Memory B cell (primary cell): ENCODE data around the gene ARHGAP6.

Experiments
- ATAC-seq: fragments of 150-1000 bp; cut with Tn5 transposase; 2 replicates; pipeline ENCODE4 v1.10.0; 2021; ENCODE audit warnings: low read depth, mild to moderate bottlenecking, moderate library complexity
- DNase-seq, 2 donors: peaks; one replicate each; pipeline ENCODE4 v3.0.0; 2022; ENCODE audit warnings: low spot score in 2 of 2
- H3K27ac Mint-ChIP-seq: one replicate; pipeline ENCODE4 v1.8.0; 2022; ENCODE audit warnings: mild to moderate bottlenecking, moderate library complexity, mixed read lengths
- H3K27me3 Mint-ChIP-seq: one replicate; pipeline ENCODE4 v1.8.0; 2022; ENCODE audit warnings: mixed read lengths
- H3K36me3 Mint-ChIP-seq: one replicate; pipeline ENCODE4 v1.8.0; 2022; ENCODE audit warnings: mild to moderate bottlenecking, mixed read lengths
- H3K4me1 Mint-ChIP-seq: one replicate; pipeline ENCODE4 v1.8.0; 2022; ENCODE audit warnings: mixed read lengths
- H3K4me3 Mint-ChIP-seq: one replicate; pipeline ENCODE4 v1.8.0; 2022; ENCODE audit warnings: mild to moderate bottlenecking, moderate library complexity, mixed read lengths
- H3K9me3 Mint-ChIP-seq: one replicate; pipeline ENCODE4 v1.8.0; 2022; ENCODE audit warnings: mixed read lengths

Gene ARHGAP6

DNA sequence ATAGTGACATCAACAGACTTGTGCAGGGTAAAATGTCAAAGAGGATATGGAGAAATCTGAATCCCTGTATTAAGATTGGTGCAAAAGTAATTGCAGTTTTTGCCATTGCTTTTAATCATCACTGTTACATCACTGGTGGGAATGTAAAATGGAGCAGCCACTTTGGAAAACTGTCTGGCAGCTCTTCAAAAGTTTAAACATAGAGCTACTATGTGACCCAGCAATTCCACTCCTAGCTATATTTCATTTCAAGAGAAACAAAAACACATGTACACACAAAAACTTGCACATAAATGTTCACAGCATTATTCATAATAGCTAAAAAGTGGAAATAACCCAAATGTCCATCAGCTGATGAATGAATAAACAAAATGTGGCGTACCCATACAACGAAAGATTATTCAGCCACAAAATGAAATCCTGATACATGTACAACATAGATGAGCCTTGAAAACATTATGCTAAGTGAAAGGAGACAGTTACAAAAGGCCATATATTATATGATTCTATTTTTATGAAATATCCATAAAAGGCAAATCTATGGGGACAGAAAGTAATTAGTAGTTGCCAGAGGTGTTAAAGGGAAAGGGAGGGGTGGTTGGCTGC, 266.1 kb downstream of the ARHGAP6 start:
- H3K4me3 Mint-ChIP-seq = no peak overlapping the region
- H3K36me3 Mint-ChIP-seq = no peaks in the 10 kb centered on the region
- DNase-seq (no peak), ATAC-seq (no peak)
- no peak overlapping the region for H3K27ac Mint-ChIP-seq
- H3K9me3 Mint-ChIP-seq = no peaks in the 10 kb centered on the region
- no peaks in the 10 kb centered on the region for H3K27me3 Mint-ChIP-seq
- peaks cover 3% of the 10 kb centered on the region for H3K4me1 Mint-ChIP-seq

DNA sequence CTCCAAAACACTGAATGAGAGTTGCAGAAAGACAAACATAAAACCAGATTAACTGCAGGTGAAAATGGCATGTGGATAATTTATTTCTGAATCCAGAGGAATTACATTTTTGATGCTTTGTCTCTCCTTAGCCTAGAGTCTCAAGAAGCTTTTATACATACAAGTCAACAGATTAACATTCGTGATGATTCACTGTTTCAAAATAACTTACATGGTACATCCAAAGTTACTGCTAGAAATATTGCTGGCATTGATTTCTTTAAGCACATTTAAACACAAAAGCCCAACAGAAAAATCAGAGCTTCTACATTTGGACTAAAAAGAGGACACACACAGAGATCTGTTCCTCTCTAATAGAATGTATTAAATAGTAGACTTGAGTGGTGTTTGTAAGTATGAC, 266.9 kb downstream of the ARHGAP6 start:
- Mint-ChIP-seq H3K4me1 (no peaks in the 10 kb centered on the region), H3K9me3 (no peaks in the 10 kb centered on the region), H3K27me3 (no peaks in the 10 kb centered on the region), H3K27ac (no peak overlapping the region), H3K36me3 (no peaks in the 10 kb centered on the region), H3K4me3 (no peak overlapping the region)
- ATAC-seq = no peak
- no peak for DNase-seq

DNA sequence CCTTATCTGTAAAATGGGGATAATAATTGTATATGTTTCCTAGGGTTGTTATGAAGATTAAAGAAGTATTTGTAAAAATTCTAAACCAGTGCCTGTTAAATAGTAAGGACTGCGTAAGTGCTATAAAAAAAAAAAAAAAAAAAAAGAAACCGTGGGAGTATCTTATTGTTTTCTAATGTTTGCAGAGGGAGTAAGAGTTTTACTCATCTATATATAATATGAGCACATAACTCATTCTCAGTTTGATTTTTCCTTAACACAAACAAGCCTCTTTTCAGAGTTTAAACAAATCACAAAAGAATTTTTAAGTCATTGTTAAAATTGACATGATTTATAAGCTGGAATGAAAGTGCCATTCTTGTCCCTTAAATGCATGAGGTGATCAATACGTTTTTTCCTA, 267.6 kb downstream of the ARHGAP6 start:
- no peaks in the 10 kb centered on the region for H3K4me1 Mint-ChIP-seq
- H3K9me3 Mint-ChIP-seq = no peaks in the 10 kb centered on the region
- H3K27me3 Mint-ChIP-seq = no peaks in the 10 kb centered on the region
- no peaks in the 10 kb centered on the region for H3K36me3 Mint-ChIP-seq
- H3K27ac Mint-ChIP-seq = no peak overlapping the region
- no peak overlapping the region for H3K4me3 Mint-ChIP-seq
- no peak for DNase-seq
- no peak for ATAC-seq

DNA sequence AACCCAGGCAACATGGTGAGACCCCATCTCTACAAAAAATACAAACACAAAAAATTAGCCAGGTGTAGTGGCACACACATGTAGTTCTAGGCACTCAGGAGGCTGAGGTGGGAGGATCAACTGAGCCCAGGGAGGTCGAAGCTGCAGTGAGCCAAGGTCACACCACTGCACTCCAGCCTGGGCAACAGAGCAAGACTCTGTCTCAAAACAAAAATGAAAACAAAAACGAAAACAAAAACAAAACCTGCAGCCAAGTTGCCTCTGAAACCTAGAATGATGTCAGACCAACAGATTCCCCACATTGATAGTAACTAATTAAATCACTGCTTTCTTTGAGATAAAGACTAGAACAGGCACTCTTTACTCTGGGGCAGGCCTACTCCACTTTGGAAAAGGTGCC, 268.0 kb downstream of the ARHGAP6 start:
- Mint-ChIP-seq H3K27ac (no peak overlapping the region), H3K4me3 (no peak overlapping the region), H3K9me3 (no peaks in the 10 kb centered on the region), H3K4me1 (no peaks in the 10 kb centered on the region), H3K36me3 (no peaks in the 10 kb centered on the region), H3K27me3 (no peaks in the 10 kb centered on the region)
- no peak for ATAC-seq
- no peak for DNase-seq

DNA sequence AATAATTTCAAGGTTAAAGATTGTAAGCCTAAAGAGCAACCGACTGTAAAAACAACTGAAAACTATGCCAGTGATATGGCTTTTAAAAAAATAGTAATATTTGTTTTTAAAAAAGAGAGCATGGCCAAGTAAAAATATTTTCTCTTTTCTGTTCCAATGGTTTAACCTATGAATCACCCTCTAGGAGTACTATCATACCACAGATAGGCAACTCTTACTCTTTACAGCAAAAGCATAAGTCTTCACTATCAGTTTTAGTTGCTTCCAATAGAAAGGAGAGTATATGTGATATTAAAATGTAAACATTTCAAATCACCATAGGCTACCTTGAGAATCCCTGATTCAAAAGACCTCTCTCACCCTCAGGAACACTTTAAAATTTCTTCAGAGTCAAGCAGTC, 269.9 kb downstream of the ARHGAP6 start:
- ATAC-seq (no peak), DNase-seq (no peak)
- H3K9me3 Mint-ChIP-seq = no peaks in the 10 kb centered on the region
- no peaks in the 10 kb centered on the region for H3K4me1 Mint-ChIP-seq
- no peaks in the 10 kb centered on the region for H3K27me3 Mint-ChIP-seq
- no peaks in the 10 kb centered on the region for H3K36me3 Mint-ChIP-seq
- no peak overlapping the region for H3K4me3 Mint-ChIP-seq
- H3K27ac Mint-ChIP-seq = no peak overlapping the region

DNA sequence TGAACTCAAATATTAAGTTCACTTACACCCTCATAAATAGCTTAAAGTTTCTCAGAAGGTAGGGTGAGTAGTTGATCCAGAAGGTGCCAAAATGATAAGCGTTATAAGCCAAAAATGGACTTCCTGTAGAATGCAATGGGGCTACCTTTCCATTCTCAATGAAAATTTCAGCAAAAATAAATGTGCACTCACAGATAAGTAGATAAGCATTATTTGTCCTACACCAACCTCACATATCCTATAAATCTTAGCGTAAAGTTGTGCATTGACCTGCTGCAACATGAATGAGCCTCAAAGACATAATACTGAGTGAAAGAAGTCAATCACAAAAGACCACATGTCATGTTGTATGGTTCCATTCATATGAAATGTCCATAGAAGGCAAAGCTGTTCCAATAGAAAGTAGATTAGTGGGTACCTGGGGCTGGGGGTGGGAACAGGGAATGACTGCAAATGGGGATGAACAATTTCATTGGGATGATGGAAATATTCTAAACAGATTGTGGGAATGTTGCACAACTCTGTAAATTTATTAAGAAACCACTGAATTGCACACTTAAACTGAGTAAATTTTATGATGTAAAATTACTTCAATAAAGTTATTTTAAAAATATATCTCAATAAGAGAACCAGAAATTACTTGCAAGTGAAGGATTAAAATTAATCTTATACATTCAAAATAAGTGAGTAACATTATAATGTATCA, 271.6 kb downstream of the ARHGAP6 start:
- DNase-seq (no peak), ATAC-seq (no peak)
- Mint-ChIP-seq H3K4me3 (no peak overlapping the region), H3K9me3 (no peaks in the 10 kb centered on the region), H3K27ac (no peak overlapping the region), H3K36me3 (no peaks in the 10 kb centered on the region), H3K4me1 (no peaks in the 10 kb centered on the region), H3K27me3 (no peaks in the 10 kb centered on the region)

DNA sequence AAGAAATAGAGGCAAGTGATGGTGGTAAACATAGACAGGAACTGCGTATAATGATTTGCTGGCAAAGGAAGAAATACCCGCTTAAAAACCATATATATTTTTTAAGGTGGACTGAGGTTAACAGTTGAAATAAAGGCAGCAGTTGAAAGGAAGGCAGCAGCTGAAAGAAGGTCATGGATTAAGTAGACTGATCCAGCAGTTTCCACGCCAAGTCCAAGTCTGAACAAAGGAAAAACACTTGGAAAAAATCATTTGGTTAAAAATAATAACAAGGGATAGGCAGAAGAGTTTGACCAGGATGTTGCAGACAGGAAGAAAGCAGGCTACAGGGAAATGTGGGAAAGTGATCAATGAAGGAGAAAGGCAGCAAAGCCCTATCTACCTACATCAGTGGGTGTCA, 278.9 kb downstream of the ARHGAP6 start:
- Mint-ChIP-seq H3K9me3 (no peaks in the 10 kb centered on the region), H3K4me1 (peaks cover 4% of the 10 kb centered on the region), H3K4me3 (peak overlapping the region; percentile 60), H3K27ac (peak overlapping the region; percentile 87), H3K36me3 (no peaks in the 10 kb centered on the region), H3K27me3 (no peaks in the 10 kb centered on the region)
- DNase-seq (no peak), ATAC-seq (peak; percentile 31)

DNA sequence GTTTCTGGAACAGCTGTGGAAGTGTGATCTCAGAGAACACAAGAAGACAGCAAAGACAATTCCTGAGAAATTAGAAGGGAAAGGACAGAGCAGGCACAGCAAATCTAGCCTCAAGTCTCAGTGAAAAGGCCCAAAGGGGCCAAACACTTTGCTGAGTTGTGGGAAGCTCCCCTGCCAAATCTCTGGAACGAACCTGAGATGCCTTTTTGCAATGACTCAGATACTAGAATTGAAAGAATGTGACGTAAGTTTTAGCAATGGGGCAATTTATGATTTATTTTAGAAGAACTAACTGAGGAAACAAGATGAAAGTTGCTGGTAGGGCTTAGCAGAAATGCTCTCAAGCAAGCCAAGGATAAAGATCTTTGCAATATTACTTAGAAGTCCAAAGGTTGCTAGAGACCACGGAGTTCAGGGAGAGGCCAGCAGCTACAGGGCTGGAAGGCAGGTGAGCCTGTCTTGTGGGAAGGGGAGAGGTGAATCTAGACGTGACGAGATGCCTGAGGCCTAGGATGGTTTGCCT, 279.7 kb downstream of the ARHGAP6 start:
- Mint-ChIP-seq H3K36me3 (no peaks in the 10 kb centered on the region), H3K9me3 (no peaks in the 10 kb centered on the region), H3K4me3 (peak overlapping the region; percentile 60), H3K27me3 (no peaks in the 10 kb centered on the region), H3K4me1 (peaks cover 10% of the 10 kb centered on the region), H3K27ac (peak overlapping the region; percentile 87)
- no peak for ATAC-seq
- DNase-seq = no peak

DNA sequence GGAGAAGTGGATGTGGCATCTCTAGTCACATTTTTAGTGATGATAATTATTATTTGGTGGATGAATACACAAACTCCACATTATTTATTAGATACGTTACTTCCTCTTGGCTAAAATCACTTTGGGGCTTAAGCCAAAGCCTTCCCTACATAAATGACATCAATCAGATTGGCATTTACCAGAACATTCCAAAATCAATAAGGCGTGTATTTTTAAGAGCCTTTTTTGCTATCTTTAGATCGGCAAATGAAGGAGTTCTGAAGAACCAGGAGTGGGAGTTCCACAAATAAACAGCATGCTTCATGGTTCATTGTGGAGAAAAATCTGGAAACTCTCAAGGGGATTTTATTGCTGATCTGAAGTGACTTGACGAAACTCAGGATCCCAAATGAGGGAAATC, 282.8 kb downstream of the ARHGAP6 start:
- H3K36me3 Mint-ChIP-seq = peaks cover 4% of the 10 kb centered on the region
- DNase-seq (no peak), ATAC-seq (no peak)
- H3K4me3 Mint-ChIP-seq = no peak overlapping the region
- H3K4me1 Mint-ChIP-seq = peaks cover 10% of the 10 kb centered on the region
- H3K9me3 Mint-ChIP-seq = no peaks in the 10 kb centered on the region
- no peak overlapping the region for H3K27ac Mint-ChIP-seq
- H3K27me3 Mint-ChIP-seq = no peaks in the 10 kb centered on the region

DNA sequence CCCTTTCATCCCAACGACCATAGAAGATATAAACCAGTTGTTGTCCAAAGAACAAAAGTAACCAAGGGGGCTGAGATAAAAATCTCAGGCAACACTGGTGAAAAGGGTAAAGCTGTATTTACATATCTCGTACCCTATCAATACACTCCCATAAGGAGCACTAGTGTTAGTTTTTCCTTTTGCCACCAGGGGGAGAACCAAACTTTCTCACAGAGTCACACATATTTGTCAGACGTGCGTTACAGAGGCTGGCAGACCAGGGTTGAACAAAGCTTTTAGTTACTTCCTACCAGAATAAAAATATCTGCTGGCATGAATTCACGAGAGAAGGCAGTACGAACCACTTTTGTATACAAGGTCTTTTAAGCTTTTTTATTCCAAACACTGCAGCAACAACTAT, 284.3 kb downstream of the ARHGAP6 start:
- no peaks in the 10 kb centered on the region for H3K27me3 Mint-ChIP-seq
- DNase-seq (peak; percentile 27 to 41), ATAC-seq (peak; percentile 98)
- peaks cover 6% of the 10 kb centered on the region for H3K36me3 Mint-ChIP-seq
- no peaks in the 10 kb centered on the region for H3K9me3 Mint-ChIP-seq
- H3K4me3 Mint-ChIP-seq = no peak overlapping the region
- peaks cover 10% of the 10 kb centered on the region for H3K4me1 Mint-ChIP-seq
- peak overlapping the region; percentile 89 for H3K27ac Mint-ChIP-seq

DNA sequence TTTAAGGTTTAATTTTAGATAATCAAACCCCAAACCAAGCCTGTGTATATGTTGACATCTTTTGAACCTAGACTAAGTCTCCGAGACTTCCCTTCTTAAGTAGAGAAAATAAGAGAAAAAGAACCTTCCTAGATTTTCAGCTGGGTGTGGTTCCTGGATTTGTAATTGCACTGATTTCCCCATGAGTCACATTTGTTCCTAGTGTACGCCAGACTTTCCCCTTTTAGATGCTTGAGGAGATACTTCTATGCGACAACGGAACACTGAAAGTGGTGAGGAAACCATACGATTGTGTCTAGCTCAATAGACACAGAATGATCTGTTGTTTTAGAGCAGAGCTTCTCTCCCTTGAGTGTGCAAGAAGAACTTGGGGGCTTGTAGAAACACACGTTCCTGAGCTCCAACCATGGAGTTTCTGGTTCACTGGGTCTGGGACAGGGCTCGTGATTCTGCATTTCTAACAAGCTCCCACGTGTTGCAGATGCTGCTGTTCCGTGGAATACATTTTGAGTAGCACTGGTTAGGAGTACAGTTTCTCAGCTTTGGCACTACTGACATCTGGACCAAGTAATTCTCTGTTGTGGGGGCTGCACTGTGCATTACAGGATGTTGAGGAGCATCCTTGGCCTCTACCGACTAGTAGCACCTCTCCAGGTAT, 285.4 kb downstream of the ARHGAP6 start:
- H3K4me1 Mint-ChIP-seq = peaks cover 13% of the 10 kb centered on the region
- DNase-seq (no peak), ATAC-seq (no peak)
- no peak overlapping the region for H3K27ac Mint-ChIP-seq
- H3K36me3 Mint-ChIP-seq = peaks cover 7% of the 10 kb centered on the region
- no peak overlapping the region for H3K4me3 Mint-ChIP-seq
- no peaks in the 10 kb centered on the region for H3K27me3 Mint-ChIP-seq
- H3K9me3 Mint-ChIP-seq = no peaks in the 10 kb centered on the region

DNA sequence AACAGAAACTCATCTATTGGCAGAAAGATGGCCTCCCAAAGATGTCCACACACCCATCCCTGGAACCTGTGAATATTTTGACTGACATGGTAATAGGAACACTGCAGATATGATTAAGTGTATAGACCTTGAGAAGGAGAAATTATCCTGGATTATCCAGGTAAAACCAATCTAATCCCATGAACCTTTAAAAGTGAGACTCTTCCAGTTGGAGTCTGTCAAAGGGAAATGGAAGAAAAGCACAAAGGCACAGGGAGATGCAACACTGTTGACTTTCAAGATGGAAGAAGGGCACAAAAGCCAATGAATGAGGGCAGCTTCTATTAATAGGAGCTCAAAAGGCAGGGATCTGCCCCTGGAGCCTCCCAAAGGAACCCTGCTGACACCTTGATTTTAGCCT, 289.6 kb downstream of the ARHGAP6 start:
- Mint-ChIP-seq H3K27me3 (no peaks in the 10 kb centered on the region), H3K4me1 (peaks cover 8% of the 10 kb centered on the region), H3K9me3 (no peaks in the 10 kb centered on the region), H3K36me3 (peaks cover 7% of the 10 kb centered on the region), H3K27ac (no peak overlapping the region), H3K4me3 (no peak overlapping the region)
- ATAC-seq = no peak
- no peak for DNase-seq

DNA sequence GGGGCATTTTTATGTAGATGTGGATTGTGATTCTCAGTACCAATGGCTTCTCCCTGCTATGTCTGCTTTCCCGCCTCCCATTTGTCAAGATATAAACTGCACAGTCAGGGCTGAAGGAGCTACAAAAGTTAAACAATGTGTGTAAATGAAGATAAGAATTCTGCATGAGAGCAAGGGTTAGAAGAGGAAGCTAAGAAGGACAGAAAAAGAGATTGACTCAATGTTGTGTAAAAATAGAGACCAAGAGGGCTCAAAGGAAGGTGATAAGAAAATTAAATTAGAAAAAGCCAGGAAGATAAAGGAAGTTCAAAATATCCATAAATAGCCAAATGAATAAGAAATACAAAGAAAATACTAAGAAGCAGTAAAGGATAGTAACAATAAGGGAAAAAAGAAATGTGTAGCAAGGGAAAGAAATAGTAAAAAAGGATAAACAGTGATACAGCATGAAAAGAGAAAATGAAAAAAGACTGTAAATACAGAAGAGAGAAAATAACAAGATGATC, 290.1 kb downstream of the ARHGAP6 start:
- Mint-ChIP-seq H3K27me3 (no peaks in the 10 kb centered on the region), H3K4me3 (no peak overlapping the region), H3K36me3 (peaks cover 7% of the 10 kb centered on the region), H3K4me1 (peaks cover 8% of the 10 kb centered on the region), H3K27ac (no peak overlapping the region), H3K9me3 (no peaks in the 10 kb centered on the region)
- no peak for DNase-seq
- no peak for ATAC-seq

DNA sequence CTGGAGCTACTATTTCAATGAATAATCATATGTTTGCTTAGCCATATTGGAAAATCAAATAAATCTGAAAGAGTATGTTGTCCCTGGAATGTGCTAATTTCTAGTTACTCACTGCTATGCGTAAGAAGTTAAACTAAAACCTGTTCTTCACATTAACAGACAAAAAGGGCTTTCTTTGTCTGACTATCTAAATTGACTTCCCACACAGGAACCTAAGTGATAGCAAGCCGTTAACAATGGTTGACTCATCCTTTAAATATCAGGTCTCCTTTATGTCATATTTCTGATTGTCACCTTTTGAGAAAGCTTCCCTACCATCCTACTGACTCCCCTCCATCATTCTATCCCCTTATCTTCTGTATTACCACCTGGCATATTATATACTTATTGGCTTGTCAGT, 291.1 kb downstream of the ARHGAP6 start:
- H3K9me3 Mint-ChIP-seq = no peaks in the 10 kb centered on the region
- DNase-seq = no peak
- H3K4me3 Mint-ChIP-seq = no peak overlapping the region
- H3K4me1 Mint-ChIP-seq = peaks cover 10% of the 10 kb centered on the region
- no peaks in the 10 kb centered on the region for H3K27me3 Mint-ChIP-seq
- H3K27ac Mint-ChIP-seq = peak overlapping the region; percentile 50
- peaks cover 7% of the 10 kb centered on the region for H3K36me3 Mint-ChIP-seq
- ATAC-seq = no peak
